Thoracic aorta (tissue), 2 donors: Measurements from ENCODE around the gene HINT3. TPM values are rescaled to one million over a fixed set of nuclear protein-coding genes. Genes with fewer than 3 reads are reported as not detected.

Experiments used
- ATAC-seq: fragments of 150-250 bp; one replicate; pipeline ENCODE4 v1.8.0; 2017; ENCODE audit warnings: low read depth; ENCODE audit not compliant: insufficient number of reproducible peaks, low FRiP score
- DNase-seq: peaks from one replicate; pipeline ENCODE4 v3.0.0-alpha.2; 2020; ENCODE audit warnings: low spot score
- H3K27ac ChIP-seq, 2 donors: fragments of 200-600 bp; sonication (generic); 1 replicate in 1 of 2; 2 replicates in 1 of 2; pipeline ENCODE4 v1.5.1; 2016; ENCODE audit warnings: mild to moderate bottlenecking in 2 of 2, moderate library complexity in 2 of 2
- H3K27me3 ChIP-seq: fragments of 200-600 bp; sonication (generic); replicated peaks from 2 replicates; pipeline ENCODE4 v1.6.0; 2016; ENCODE audit warnings: mild to moderate bottlenecking; ENCODE audit not compliant: insufficient read depth
- H3K36me3 ChIP-seq: fragments of 200-600 bp; sonication (generic); one replicate; pipeline ENCODE4 v1.5.1; 2016
- H3K4me1 ChIP-seq, 2 donors: fragments of 200-600 bp; sonication (generic); 1 replicate in 1 of 2; 2 replicates in 1 of 2; pipeline versions ENCODE4 v1.5.1 to v1.6.0; 2016; ENCODE audit warnings: low read depth in 2 of 2, mild to moderate bottlenecking in 1 of 2; ENCODE audit not compliant: control insufficient read depth in 1 of 2
- H3K4me3 ChIP-seq: fragments of 200-600 bp; sonication (generic); 2 replicates; pipeline ENCODE4 v1.5.1; 2016; ENCODE audit warnings: mild to moderate bottlenecking
- H3K9me3 ChIP-seq: fragments of 200-600 bp; sonication (generic); 2 replicates; pipeline ENCODE4 v1.5.1; 2016
- total RNA-seq, 2 donors: library from RNA; depleted of rRNA; stranded (reverse); fragments of >200 nt; gene quantifications; one replicate each; pipeline versions ENCODE4 v1.1.0 to v1.2.3, GENCODE V29; 2016
- TF ChIP-seq, protein P1 (sequence below): fragments of 200-600 bp; sonication (generic); IDR thresholded peaks from one replicate; pipeline ENCODE4 v1.5.1; 2019; ENCODE audit warnings: antibody characterized with exemption

Gene HINT3
- total RNA-seq, 2 donors from 2014 or later, result 18.4 to 23.1 TPM

DNA sequence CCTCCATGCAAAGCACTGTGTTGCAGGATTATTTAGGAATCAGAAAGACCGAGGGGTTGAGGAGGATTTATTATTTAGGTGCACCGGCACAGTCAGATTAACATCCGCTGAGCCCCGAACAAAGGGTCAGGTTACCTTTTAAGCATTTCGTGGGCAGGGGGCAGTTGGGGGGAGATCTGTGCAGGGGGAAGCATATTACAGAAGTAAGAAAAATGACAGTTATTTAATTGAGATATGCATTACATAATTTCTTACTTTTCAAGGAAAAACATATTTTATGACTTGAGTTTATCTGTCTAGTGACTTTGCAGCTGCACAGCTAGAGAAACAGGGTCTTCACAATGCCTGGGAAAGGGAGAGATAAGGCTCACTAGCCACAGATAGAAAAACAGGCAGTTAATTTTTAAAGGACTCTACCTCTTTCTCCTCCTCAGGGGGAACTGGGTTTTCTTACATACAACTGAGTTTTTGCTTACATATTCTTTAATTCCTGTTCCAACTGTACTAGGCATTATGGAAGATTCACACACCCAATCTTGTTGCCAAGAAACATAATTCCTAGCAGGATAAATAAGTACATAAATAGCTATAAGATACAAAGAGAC, 1.7 kb upstream of the HINT3 start:
- ATAC-seq (no peak), DNase-seq (no peak)
- H3K9me3 ChIP-seq, result no peaks in the 10 kb centered on the region
- no peak overlapping the region for H3K27ac ChIP-seq
- TF ChIP-seq, protein P1, sequence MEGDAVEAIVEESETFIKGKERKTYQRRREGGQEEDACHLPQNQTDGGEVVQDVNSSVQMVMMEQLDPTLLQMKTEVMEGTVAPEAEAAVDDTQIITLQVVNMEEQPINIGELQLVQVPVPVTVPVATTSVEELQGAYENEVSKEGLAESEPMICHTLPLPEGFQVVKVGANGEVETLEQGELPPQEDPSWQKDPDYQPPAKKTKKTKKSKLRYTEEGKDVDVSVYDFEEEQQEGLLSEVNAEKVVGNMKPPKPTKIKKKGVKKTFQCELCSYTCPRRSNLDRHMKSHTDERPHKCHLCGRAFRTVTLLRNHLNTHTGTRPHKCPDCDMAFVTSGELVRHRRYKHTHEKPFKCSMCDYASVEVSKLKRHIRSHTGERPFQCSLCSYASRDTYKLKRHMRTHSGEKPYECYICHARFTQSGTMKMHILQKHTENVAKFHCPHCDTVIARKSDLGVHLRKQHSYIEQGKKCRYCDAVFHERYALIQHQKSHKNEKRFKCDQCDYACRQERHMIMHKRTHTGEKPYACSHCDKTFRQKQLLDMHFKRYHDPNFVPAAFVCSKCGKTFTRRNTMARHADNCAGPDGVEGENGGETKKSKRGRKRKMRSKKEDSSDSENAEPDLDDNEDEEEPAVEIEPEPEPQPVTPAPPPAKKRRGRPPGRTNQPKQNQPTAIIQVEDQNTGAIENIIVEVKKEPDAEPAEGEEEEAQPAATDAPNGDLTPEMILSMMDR, result no peak
- peaks cover 9 to 23% of the 10 kb centered on the region in 2 donors for H3K4me1 ChIP-seq
- H3K27me3 ChIP-seq, result no peaks in the 10 kb centered on the region
- H3K36me3 ChIP-seq, result no peaks in the 10 kb centered on the region
- no peak overlapping the region for H3K4me3 ChIP-seq

GRCh38 chr6:125955973-125956372, 597 bp upstream of the HINT3 start:
- H3K4me3 ChIP-seq, result peak overlapping the region; percentile 87
- H3K4me1 ChIP-seq, result peaks cover 9 to 23% of the 10 kb centered on the region in 2 donors
- DNase-seq (no peak), ATAC-seq (no peak)
- no peaks in the 10 kb centered on the region for H3K27me3 ChIP-seq
- H3K36me3 ChIP-seq, result no peaks in the 10 kb centered on the region
- TF ChIP-seq, protein P1, result no peak
- peak overlapping the region; percentile 86 to 89 for H3K27ac ChIP-seq
- H3K9me3 ChIP-seq, result no peaks in the 10 kb centered on the region

GRCh38 chr6:125957391-125957693, 772 bp downstream of the HINT3 start:
- Histone ChIP-seq H3K9me3 (no peaks in the 10 kb centered on the region), H3K4me1 (peaks cover 9 to 23% of the 10 kb centered on the region in 2 donors), H3K4me3 (peak overlapping the region; percentile 87), H3K27me3 (no peaks in the 10 kb centered on the region), H3K36me3 (no peaks in the 10 kb centered on the region), H3K27ac (peak overlapping the region; percentile 86 to 89)
- ATAC-seq, result no peak
- TF ChIP-seq, protein P1, result no peak
- no peak for DNase-seq

DNA sequence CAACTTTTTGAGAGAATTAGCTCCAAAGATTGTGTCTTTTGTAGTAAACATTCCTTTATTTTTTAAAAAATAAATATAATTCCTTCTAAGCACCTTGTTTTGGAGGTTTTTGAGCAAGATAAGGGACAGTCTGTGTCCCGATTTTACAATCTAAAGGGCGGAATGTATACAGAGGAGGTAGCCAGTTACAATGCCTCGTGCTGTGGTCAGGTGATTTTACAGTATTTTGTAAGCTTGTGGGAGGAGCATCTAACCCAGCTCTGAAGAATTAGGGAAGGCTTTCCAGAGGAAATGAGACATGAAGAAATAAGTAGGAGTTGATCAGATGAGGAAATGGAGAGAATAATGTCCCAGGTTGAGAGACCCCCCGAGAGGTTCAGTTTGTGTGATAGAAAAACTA, 1.3 kb downstream of the HINT3 start:
- peak overlapping the region in 1 of 2 donors; percentile 89 for H3K27ac ChIP-seq
- no peak for ATAC-seq
- H3K4me1 ChIP-seq, result peaks cover 9 to 23% of the 10 kb centered on the region in 2 donors
- H3K36me3 ChIP-seq, result no peaks in the 10 kb centered on the region
- no peaks in the 10 kb centered on the region for H3K9me3 ChIP-seq
- peak overlapping the region; percentile 87 for H3K4me3 ChIP-seq
- DNase-seq, result no peak
- H3K27me3 ChIP-seq, result no peaks in the 10 kb centered on the region
- TF ChIP-seq, protein P1, result no peak

- TF ChIP-seq, protein P1, result no peak
- Histone ChIP-seq H3K27ac (no peak overlapping the region), H3K36me3 (no peaks in the 10 kb centered on the region), H3K9me3 (no peaks in the 10 kb centered on the region), H3K4me3 (no peak overlapping the region), H3K4me1 (peaks cover 17 to 31% of the 10 kb centered on the region in 2 donors), H3K27me3 (no peaks in the 10 kb centered on the region)
- DNase-seq (no peak), ATAC-seq (no peak)
Measured at GRCh38 chr6:125959041-125959440, 2.5 kb downstream of the HINT3 start.
